Fibroblast of skin of left biceps (primary cell): ENCODE results near the gene TBX21.

ENCODE experiments used
- DNase-seq, 2 experiments: peaks; one replicate each; pipeline ENCODE4 v3.0.0-alpha.2; 2013; ENCODE audit warnings: low read depth in 2 of 2

The TBX21 gene

GRCh38 chr17:47697906-47698711 is 34.9 kb upstream of the TBX21 start:
- no peak for DNase-seq

DNA sequence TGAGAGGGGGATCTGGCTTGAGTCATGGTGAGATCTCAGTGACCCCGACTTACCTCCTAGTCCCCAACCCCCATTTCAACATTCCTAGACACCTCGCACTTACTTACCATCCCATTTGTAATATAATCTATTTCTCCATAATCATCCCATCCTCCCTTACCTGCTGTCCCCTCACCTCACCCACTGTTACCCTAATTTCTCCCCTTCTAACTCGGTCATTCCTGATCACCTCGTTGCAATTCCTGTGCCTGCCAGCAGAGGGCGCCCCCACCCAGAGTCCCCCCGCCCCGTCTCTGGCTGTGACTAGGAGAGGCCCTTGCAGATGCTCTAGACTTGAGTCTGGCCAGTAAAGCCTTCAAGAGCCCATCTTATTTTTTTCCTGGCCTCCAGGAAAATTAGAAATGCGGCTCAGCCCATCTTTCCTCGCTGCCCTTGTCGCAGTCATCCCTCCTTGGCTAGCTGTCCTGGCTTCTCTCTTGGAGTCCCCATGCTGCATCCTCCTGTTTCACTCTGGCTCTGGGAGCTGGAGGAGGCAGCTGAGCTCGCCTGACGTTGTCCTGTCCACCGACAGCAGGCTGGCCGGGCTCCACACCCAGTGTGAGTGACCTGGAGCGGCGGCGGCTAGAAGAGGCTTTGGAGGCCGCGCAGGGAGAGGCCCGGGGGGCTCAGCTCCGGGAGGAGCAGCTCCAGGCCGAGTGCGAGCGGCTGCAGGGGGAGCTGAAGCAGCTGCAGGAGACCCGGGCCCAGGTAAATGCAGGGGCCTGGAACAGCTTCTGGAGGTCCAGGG is 34.1 kb upstream of the TBX21 start:
- no peak for DNase-seq

DNA sequence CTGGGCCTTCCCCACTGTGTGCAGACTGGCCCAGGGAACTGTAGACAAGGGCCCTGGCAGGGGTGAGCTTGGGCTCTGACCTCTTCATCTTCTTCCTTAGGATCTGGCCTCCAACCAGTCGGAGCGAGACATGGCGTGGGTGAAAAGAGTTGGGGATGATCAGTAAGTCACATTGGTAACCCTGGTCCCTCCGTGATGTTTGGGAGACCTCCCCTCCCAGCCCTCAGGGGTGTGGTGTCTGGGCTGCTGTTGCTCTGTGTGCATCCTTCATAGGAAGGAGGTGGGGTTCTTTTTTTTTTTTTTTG is 33.5 kb upstream of the TBX21 start:
- DNase-seq = no peak

DNA sequence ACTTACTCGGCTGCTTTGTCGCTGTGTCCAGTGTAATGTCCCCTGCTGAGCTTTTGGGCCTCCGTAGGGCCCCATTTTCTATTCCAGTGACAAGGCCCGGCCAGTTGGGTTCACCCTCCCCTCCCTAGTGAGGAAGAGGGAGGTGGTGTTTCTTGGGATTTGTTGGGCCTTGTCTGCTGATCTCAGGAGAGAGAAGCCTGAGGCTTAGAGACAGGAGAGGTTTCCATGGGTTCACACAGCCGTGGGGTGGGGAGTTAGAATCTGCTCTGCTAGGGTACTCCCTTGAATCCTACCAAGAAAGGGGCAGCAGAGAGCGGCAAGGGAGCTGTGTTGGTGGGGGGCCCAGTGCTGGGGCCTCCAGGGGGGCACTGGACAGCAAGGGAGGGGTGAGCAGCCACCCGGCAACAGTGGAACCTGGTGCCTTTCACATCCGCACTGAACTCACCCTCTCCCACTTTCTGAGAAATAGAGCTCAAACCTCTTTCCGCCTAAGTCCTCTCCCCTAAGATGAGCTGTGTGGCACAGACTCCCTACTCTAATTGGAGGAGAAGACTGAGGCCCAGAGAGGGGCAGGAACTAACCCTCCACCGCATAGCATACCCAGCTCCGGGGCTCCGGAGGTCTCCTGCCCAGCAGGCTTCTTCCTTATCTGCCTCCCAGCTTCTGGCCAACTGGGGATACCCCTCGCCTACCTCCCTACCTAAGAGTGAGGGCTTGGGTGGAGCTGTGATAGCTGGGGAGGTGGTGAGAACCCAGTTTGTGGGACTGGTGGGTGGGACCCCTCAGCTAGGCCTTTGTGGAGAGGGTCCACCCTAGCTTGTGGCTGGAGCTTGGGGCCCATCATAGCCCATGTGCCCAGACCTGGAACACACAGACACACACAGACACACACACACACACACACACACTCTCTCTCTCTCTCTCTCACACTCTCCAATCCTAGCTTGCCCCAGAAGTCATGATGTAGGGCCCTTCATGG is 32.3 kb upstream of the TBX21 start:
- no peak for DNase-seq

GRCh38 chr17:47701608-47702007 is 31.4 kb upstream of the TBX21 start:
- no peak for DNase-seq

DNA sequence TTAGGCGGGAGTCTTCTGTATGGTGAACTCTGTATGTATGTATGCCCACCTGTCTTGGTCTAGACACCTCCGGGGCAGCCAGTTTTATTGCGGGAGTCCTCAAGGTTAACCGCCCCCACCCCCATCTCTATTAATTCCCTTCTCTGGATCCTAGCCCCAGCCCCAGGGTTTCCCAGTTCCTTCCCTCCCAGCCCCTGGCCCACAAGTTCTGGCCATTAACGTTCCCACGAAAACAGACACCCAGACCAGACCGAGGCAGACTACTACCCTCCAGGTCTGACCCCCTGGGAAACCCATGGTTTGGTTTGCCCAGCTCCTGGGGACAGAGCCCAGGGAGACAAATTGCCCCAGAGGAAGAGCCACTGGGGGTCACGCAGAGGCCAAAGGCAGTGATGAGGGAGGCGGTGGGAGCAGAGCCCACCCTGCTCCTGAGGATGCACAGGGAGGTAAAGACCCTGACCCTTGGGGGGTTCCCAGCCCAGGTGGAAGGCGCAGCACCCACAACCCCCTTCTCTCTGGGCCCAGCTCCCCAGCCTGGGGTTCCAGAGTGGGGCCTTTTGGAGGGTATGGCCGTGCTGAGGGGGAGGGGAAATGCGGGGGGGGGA is 30.5 kb upstream of the TBX21 start:
- no peak for DNase-seq

- no peak for DNase-seq
Observed at GRCh38 chr17:47703191-47703591, 29.8 kb upstream of the TBX21 start.

- DNase-seq = no peak
Observed at GRCh38 chr17:47703671-47704070, 29.4 kb upstream of the TBX21 start.

GRCh38 chr17:47704116-47704515 is 28.9 kb upstream of the TBX21 start:
- no peak for DNase-seq

- DNase-seq = no peak
Observed at GRCh38 chr17:47704736-47705135, 28.3 kb upstream of the TBX21 start.

DNA sequence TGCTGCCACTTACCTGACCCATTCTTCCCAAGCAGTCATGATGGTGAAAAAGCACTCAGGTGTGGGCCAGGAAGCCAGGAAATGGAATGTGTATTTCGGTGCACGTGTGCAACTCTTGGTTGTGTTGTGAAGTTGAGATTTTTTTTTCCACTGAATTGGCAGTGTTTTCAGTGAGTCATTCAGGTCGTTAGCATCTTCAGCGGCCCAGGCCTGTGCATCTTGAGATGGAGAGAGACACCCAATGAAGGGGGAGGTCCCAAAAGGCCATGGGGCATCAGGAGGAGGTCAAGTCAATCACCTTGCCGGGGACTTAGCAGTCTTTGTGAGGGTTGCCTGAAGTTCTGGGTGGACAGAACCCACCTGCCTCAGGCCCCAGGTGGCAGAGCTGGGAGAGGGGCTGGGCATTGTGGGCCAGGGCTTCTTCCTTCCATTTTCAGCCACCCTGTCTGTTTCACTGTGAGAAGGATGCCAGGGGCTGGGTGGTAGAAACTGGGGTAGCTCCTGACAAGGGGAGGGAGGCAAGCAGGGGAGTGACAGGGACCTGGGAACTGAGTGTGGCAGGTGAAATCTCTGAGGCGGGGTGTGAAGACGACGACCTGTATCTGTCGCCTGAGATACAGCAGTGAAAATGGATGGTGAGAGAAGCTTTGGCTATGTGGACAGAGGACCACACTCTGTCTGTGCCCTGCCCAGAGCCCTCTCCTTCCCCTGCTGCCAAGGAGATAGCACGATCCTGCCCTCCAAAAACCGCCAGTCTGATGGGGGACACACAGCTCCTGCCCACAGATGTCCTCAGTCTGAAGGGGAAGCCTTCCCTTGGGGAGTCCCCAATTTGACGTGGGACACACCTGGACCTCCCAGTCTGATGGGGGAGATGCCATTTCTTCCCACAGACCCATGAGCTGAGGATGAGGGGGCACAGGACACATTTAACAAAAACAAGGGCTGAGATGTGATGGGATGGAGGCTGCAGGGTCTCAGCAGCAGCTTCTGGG is 27.2 kb upstream of the TBX21 start:
- no peak for DNase-seq

DNA sequence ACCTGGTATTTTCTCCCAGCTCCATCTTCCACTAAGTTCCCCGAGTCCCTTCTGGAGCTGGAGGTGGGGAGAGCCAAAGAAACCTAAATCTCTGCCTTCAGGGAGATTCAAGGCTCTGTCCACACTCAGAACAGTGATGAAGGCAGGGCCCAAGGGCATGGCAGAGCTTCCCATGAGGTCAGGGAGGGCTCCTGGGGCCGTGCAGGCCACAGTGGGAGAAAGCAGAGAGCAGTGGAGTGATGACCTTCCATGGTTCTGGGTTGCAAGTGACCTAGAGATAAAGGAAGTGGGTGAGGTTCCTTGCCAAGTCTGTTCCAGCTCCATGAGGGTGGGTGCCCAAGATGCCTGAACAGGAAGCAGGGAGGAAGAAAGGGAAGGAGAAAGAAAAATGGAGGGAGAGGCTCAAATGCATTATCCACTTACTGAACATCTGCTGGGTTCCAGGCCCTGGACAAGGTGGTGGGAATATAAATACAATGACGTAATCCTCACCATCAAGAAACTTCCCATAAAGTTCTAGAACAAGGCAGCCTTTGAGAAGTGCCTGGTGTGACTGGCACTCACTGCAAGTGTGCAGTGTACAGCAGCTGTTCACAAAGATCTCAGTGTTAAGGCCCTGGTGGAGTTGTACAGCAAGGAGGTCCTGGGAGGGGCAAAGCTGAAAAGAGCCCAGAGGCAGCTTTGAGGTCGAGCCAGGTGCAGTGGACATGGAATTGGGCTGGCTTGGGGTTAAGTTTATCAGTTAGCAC is 25.8 kb upstream of the TBX21 start:
- no peak for DNase-seq

DNA sequence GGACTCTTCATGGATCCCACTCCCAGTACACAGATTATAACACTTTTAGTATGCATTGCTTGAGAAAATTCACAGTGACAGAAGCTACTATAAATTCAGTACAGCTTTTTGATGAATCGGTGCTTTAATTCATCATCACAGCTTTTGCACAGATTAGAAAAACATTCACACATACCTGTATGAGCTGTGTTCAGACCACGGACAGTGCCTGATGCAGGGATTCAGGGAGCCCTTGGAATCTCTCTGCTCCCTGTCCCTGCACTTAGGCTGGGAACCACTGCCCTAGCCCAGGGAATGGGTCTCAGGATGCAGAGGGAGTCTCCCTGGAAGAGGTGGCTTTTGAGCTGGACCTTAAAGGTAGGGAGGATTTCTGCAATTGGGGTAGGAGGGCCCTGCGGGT is 25.2 kb upstream of the TBX21 start:
- no peak for DNase-seq

GRCh38 chr17:47708312-47708863 is 24.6 kb upstream of the TBX21 start:
- DNase-seq = no peak

GRCh38 chr17:47708864-47709541 is 24.0 kb upstream of the TBX21 start:
- no peak for DNase-seq

DNA sequence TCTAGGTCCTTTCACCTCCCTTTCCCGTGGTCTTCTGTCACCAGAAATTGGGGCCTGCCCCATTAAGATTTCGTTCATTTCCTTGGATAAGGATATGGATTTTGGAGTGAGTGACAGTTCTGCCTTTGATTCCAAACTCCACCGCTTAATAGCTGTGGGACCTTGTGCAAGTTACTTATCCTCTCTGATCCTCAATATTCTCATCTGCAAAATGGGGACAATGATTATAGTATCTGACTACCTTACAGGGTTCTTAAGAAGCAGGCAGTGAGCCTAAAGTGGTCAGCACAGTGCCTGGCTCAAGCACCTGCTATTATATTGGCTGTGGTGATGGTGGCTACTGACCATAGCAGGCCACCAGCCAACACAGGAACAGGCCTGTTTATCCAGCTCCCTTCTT is 23.4 kb upstream of the TBX21 start:
- no peak for DNase-seq

DNA sequence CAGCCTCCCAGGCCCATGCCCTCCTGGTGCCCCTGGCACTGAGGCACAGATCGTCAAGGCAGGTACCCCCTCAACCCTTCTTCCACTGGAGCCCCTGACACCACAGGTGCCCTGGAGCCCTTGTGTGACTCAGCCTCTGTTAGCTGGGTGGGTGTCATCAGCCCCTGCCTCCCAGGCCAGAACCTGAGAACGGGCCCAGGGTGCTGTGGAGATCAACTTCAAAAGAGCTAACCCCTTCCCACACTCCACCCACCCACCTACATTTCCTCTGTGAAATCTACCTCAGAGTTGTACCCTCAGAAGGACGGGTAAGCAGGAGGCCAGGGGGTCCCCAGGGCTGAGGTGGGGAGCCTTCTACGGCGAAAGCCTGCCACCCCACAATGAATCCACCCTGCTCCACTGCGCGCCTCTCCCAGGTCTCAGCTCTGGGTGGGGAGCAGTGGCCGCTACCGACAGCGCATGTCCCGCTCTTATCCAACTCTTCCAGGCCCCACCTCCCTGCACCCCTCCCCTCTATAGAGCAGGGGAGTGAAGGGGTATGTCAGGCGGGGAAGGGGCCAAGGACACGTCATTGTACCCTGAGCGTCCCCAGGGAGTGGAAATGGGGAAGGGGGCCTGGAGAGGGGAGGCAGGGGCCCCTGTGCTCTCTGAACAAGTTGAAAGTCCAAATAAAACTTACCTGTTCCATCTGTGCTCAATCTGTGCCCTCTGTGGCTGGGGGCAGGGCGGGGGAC is 21.5 kb upstream of the TBX21 start:
- DNase-seq = no peak

- DNase-seq = no peak
Observed at GRCh38 chr17:47712330-47713023, 20.6 kb upstream of the TBX21 start.
